GM18858 (cell line): ENCODE results near the gene MEGF6.

Experiments
- ATAC-seq: cut with Tn5 transposase; IDR thresholded peaks from one replicate; pipeline ENCODE4 v1.9.1; 2021; ENCODE audit not compliant: unreplicated experiment

The MEGF6 gene

DNA sequence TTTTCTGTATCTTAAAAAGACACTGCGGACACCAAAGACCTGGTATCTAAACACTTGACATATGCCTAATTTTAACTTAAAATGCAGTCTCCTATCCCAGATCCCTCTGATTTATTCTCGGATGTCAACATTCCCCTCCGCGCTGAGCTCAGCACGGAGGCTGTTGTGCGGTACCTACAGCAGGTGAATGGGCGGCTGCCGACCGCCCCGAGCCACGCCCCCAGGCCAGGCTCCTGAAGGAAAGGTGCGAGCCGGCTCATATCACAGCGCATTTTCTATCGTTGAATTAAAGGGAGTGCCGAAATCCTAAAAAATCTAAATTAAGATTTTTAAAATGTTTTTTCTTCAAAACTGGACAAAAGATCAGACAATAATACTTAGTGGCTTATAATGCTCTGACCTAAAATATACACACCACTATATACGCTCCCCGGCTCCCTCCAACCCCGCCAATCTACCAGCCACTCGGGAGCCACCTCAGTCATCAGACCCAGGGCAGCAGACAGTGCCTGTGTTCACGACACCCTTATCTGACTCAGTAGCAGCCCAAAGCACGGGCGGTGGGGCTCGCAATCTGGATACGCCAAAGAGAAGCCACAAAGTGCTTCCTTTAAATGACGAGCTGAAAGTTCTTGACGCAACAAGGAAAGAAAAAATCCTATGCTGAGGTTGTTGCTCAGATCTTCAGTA lies 34.5 kb upstream of the MEGF6 start:
- no peak for ATAC-seq

DNA sequence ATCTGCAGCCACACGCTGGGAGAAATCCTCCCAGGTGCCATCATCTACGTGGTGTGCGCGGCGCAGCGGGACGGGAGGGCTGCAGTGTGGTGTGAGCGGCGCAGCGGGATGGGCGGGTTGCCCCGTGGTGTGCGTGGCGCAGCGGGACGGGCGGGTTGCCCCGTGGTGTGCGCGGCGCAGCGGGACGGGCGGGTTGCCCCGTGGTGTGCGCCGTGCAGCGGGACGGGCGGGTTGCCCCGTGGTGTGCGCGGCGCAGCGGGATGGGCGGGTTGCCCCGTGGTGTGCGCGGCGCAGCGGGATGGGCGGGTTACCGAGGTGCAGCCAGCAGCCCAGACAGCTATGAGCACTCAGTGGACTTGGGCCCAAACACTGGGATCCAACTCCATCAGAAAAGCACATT lies 33.9 kb upstream of the MEGF6 start:
- ATAC-seq = no peak

DNA sequence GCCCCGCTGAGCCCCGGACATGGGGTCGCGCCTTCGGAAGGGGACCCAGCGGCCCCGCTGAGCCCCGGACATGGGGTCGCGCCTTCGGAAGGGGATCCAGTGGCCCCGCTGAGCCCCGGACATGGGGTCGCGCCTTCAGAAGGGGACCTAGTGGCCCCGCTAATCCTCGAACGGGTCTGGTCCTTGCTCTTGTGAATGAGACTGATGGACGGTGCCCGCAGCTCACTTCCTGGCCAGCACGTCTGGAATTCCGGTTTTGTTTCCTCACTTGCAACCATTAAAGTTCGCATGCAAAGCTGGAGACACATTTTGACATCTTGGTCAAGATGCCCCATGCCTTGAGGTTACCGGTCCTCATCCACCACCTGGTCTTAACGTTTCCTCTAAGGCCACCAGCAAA lies 33.0 kb upstream of the MEGF6 start:
- no peak for ATAC-seq

DNA sequence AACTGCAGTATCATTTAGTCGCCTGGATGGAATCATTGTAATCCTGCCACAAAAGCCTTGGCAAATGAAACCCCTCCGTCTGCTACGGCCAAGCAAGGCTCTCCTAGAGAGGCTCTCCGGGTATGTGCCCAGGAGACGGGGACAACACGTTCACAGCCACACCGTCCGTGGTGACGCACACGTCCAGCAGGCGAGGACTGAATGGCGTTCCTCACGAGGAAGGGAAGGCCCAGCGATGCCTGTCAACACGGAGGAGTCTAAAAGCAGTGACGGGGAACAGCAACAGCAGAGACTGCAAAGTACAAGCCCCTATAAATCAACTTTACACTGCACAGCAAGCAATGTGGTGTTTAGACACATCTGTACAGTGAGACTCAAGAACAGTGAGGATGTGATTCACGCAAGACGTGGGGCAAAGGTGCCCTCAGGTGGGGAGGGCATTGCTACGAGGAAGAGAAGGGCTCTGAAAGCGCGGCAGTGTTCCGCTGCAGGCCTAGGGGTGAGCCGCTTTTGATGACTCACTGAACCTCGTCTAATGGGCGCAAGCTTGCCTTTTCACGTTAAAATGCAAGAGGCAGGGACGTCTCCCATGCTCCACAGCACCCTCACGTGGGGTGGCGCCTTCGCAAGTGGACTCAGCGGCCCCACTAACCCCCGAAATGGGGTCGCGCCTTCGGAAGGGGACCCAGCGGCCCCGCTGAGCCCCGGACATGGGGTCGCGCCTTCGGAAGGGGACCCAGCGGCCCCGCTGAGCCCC lies 31.8 kb upstream of the MEGF6 start:
- no peak for ATAC-seq

DNA sequence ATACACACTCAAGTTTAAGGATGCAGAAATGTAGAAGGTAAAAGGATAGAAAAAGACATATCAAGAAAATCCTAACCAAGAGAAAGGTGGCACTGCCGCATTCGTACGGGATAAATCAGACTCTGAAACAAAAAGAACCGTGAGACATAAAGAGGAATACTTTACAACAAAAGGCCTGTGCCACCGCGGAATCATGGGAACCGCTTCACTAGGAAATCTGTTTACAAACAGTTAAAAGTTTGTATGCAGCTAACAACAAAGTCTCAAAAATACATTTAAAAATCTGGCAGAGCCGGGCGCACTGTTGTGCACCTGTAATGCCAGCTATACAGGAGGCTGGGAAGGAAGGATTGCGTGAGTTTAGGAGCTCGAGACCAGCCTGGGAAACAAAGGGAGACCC lies 30.5 kb upstream of the MEGF6 start:
- no peak for ATAC-seq

DNA sequence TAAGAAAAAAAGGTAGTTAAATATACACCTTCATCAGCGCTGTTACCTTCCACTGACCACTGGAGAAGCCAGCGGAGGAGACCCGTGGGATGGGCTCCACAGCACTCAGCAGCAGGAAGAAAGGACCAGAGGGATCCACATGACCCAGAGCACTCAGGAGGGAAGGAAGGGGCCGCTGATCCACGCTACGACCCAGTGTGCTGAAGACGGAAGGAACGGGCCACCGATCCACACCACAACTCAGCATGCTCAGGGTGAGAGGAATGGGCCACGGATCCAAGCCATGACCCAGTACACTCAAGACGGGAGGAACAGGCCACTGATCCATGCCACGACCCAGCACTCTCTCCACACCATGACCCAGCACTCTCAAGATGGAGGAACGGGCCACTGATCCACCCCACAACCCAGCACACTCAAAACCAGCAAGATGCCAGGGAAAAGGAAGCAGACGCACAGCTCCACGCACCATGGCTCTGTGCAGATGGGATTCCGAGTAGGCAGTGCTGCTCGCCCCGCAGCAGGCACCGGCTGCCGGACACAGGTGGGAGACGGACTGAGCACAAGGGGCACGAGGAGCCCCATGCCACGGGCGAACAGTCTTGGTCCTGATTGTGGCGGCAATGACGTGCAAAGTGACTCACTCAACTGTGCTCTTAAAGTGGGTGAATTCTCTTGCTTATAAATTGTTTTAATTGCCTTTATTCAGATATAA lies 29.9 kb upstream of the MEGF6 start:
- no peak for ATAC-seq

DNA sequence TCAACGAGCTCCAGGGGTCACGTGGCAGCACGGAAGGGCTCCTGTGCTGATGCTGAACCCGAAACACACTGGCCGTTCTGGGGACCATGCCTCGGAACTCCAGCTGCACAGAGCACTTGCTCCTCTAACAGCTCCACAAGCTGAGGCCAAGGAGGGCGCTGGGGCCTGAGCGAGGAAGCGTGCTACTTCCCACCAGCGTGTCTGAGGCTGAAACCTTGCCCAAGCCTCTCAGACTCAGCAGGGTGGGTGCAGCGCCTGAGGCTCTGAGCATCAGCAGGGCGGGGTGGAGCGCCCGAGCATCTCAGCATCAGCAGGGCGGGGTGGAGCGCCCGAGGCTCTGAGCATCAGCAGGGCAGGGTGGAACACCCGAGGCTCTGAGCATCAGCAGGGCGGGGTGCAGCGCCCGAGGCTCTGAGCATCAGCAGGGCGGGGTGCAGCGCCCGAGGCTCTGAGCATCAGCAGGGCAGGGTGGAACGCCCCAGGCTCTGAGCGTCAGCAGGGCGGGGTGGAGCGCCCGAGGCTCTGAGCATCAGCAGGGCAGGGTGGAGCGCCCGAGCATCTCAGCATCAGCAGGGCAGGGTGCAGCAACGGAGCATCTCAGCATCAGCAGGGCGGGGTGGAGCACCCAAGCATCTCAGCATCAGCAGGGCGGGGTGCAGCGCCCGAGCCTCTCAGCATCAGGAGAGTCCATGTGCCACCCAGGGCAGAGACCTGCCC lies 29.0 kb upstream of the MEGF6 start:
- no peak for ATAC-seq

DNA sequence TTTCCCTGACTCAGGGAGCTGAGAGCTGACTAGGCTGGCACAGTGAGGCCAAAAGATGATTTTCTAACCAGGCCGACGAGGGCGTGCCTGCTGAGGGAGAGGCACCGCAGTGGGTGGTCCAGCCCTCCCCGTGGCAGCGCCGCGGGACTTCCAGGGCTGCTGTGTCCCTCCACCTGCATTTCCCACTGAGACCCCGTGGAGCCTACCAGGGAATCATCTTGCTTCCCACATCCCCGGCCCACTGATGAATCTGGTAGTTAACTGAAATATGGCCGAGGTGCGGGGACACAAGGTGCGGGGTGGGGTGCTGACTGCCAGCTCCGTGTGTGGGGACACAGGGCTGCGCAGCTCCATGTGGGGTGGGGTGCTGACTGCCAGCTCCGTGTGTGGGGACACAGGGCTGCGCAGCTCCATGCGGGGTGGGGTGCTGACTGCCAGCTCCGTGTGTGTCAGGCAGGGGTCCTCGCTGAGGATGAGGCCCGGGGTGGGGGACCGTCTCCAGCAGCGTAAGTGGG lies 28.1 kb upstream of the MEGF6 start:
- ATAC-seq = no peak

DNA sequence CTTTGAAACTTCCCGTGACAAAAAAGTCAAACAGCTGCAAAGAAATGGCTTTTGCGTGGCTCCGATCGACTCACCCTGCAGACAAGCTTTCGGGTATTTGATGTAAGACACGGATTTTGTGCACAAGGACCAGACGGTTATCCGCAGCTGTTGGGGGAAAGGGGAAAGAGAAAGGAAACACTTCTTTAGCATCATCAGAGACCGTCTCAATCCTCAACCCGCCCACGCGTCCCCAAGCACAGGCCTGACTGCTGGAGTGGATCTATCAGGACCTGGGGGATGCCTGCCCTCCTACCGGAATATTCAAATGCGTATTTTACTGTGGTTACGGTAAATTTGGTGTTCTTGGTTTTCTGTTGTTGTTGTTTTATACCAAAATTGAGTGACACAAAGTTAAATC lies 27.4 kb upstream of the MEGF6 start:
- no peak for ATAC-seq

DNA sequence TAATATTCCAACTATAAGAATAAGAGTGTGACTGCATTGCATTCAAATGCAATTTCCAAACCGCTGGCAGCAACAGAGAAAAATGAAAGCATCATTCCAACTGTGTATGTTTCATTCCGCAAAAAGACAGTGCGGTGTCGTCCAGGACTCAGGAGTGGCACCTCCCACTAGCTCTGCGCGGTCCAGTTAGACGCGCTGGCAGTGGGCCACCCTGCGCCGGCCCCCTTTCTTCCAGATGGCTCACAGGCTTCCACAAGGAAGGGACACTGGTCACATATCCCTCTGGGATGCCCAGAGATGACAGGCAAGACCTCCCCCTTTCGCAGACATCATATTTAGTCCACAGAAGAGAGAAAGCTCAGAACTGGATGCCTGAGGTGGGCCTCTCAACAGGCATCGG lies 26.7 kb upstream of the MEGF6 start:
- no peak for ATAC-seq

DNA sequence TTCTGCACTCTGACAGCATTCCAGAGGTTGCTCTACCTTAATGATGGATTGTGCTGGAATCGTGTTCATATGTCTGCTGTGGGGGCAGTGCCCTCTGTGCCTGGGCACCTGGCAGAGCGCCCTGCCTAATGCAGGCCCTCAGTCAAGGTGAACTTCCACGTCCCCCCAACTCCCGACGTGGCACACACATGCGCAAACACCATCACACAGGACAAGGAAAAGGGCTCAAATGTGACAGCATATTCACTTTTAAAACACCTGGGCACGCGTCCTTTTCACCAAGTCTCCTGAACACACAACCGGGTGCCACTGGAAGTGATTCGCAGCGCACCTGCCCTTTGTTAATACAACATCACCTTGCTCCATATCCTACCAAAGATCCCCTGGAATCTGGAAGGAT lies 25.2 kb upstream of the MEGF6 start:
- ATAC-seq = no peak

DNA sequence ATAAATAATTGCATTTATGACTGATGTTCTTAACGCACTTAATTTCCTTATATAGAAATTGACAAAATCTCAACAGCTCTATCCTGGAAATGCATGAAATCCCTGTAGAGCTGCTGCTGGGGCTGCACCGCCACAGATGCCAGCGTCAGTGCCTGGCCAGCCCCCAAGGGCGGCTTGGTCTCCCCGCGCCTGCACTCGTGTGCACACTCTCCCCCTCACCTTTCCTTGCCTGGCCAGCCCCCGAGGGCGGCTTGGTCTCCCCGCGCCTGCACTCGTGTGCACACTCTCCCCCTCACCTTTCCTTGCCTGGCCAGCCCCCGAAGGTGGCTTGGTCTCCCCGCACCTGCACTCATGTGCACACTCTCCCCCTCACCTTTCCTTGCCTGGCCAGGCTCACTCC lies 24.8 kb upstream of the MEGF6 start:
- ATAC-seq = no peak

DNA sequence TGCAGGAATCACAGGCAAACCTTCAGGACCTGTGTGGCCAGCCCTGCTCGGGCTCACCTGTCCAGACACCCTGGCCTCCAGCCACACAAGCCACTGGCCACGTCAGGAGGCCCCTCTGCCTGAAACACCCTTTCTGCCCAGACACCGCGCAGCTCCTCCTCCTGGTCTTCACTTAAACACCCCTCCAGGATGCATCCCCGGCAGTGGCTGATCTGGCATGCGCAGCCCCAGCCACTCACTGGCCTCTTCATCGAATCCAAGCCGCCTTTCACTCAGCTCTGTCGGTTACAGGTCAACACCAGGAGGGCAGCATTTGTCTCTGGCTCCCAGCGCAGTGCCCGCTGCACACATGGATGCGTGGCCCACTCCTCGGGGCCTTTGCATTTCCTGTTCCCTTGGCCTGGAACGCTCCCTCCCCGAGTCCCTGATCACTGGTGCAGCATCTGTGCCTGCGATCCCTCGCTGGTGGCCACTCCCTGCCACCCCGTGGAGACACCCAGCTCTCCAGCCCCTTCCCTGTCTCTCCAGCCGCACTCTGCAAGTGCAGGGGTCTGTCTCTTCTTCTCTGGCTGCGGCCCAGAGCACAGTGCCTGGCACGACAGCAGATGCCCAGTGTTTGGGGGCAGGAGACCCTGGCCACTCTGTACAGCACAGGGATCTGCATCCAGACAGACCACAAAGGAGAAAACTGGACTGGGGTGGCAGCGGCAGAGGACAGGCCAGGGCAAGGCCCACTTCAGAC lies 22.9 kb upstream of the MEGF6 start:
- no peak for ATAC-seq

DNA sequence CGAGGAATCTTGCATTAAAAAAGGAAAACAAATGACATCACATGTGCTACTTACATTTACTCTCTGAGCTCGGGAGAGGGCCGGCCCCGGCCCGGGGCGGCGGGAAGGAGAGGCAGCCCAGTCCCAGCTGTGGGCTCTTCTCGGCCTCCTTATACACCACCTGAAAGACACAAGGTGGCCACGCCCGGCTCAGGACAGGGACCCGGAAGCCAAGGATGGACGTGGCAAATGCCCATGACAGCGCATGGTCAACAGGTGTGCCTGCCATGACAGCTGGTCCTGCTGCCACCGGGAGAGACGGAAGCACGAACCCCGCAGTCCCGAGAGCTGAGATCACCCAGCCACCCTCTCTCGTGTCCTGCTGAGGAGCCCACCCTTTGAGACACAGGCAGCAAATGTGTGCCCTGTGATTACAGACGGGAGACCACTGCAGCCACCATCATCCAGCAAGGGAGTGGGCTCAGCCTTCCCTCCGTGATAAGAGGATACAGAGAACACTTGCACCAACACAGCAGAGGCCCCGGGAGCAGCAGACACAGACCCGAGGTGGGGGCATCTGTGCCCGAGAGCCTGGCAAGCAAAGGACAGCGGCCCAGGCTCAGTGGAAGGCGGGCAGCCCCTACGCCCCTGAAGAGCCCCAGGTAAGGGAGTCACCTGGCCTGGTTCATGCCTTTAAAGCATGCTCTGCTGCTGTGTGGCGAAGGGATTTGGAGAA lies 22.2 kb upstream of the MEGF6 start:
- no peak for ATAC-seq

DNA sequence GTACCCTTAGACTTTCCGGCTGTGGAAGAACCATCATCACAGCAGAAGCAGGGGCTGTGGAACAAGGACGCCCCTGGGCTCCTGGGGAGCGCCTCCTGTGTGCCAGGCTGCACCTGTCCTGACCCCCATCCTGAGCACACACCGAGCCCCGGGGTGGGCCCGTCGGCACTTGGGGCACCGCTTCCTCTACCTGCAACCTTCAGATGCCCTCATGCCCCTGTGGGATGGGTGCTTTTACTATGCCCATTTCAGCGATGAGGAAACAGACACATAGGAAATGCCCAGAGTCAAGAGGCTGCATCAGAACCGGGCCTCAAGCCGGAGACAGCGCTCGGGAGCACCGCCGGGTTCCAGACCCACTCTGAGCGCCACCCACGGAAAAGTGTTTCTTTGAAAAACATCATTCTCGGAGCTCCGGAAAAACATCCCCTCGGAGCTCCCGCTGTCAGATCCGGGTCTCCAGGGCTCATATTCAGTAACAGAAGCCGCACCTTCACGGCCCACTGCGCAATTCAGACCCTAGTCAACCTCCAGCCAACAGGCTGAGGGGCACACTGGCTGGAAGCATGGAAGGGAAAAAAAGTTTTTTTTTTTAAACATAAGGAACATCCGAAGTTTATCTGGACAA lies 21.5 kb upstream of the MEGF6 start:
- no peak for ATAC-seq

DNA sequence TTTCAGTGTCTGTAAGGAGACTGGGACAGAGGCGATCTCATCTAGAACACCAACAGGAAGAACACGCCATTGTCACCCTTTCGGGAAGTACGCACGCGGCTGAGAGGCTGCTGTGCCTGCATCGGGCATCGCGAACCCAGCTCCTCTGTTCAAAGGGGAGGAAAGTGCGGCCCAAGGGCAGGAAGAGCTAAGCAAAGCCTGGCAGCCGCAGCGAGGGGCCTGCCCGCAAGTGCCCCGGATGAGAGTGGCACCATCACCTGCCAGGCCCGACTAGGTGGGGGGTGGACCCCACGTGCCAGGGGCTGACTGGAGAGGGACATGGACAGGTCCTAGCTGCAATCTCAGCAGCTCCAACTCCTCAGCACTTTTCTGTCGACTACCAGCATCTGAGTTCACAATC lies 21.0 kb upstream of the MEGF6 start:
- ATAC-seq = no peak

DNA sequence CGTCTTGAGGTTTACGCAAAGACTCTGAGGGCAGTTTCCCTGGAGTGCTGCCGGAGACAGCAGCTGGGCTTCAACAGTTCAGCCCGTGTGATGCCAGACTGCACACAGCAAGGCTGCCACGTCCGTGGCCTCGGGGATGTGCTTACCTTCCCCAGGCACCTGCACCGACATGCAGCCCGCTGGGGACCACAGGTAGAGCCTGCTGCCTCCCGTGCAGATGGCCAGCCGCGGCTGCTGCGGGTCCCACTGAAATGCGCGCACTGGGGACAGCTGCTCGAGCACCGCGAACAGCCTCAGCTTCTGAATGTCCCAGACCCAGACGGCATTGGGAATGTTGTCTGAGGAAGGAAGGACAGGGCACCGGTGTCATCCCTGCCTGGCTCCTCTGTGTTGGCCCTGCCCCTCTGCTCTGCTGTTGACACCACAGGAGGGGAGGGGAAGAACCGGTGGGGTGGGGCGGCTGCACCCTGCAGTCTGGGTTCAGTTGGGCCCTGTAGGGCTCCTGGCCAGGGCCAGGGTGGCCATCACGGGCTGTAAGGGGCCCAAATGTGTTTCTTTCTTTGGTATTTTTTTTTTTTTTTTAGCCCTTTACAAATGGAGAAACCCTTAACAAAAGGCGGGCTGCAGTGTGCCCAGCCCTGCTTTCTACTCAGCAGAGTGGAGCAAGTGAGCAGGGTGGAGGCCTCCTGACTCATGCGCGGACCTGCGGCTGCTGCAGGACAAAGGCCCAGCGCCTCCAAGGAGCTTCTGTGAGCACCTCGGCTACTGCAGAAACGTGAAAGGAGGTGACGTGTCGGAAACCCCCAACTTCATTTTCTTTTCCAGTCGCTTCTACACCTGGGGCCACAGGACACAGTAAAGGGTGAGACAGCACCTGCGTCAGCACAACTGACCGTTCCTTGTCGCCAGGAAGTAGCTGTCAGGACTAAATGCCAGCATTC lies 20.3 kb upstream of the MEGF6 start:
- no peak for ATAC-seq

DNA sequence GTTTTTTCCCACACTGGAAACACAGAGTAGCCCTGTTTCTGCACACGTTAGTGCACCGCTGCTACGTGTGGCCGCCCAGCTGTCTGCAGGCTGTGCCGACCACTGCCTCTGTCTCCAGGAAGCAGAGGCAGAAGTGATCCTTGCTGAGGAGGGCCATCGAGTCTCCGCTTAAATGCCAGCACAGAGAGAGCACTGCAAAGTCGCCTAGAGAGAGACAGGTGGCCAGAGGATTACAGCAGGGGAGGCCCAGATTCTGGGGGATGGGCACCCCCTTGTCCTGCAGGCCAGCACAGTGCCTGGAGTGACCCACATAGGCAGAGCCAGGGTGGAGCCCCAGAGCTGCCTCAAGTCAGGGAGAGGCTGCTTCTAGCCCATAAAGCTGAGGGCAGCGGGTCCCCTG lies 19.6 kb upstream of the MEGF6 start:
- no peak for ATAC-seq
